ENCODE data around the gene PCDHGA2. TPM values are rescaled to one million over a fixed set of nuclear protein-coding genes. Genes with fewer than 3 reads are reported as not detected.
"Not testable (repeated sequence)": the region's sequence is repeated elsewhere in the genome, so short reads cannot be mapped to it uniquely, and the experiment has no call there.

Gene PCDHGA2
- total RNA-seq, 1 donor from 2014 or later: 0.30 TPM

DNA sequence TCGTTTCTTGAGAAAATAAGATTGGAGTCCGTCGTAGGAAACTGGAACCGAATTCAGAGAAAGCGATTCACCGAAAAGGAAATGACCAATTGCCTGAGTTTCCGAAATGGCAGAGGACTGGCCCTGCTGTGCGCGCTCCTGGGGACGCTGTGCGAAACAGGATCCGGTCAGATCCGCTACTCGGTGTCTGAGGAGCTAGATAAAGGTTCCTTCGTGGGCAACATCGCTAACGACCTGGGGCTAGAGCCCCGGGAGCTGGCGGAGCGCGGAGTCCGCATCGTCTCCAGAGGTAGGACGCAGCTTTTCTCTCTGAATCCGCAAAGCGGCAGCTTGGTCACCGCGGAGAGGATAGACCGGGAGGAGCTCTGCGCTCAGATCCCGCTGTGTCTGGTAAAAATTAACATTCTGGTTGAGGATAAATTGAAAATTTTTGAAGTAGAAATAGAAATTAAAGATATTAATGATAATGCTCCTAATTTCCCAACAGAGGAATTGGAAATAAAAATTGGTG, 5.4 kb downstream of the PCDHGA2 start:
- peaks cover 49% of the 10 kb centered on the region for H3K9me3 Mint-ChIP-seq (ENCODE audit: low read depth)
- H3K36me3 Mint-ChIP-seq (ENCODE audit: low read depth): peaks cover 2% of the 10 kb centered on the region
- no peaks in the 10 kb centered on the region for H3K27me3 Mint-ChIP-seq (ENCODE audit: low read depth)
- TF ChIP-seq CTCF (IDR thresholded peaks at IDR 0.05): no peak
- no peak overlapping the region for H3K27ac Mint-ChIP-seq (ENCODE audit: unreplicated experiment)
- no peaks in the 10 kb centered on the region for H3K4me1 Mint-ChIP-seq (ENCODE audit: low read depth)
- no peak overlapping the region for H3K4me3 Mint-ChIP-seq (ENCODE audit: unreplicated experiment)
- DNase-seq (ENCODE audit: low spot score): no peak

DNA sequence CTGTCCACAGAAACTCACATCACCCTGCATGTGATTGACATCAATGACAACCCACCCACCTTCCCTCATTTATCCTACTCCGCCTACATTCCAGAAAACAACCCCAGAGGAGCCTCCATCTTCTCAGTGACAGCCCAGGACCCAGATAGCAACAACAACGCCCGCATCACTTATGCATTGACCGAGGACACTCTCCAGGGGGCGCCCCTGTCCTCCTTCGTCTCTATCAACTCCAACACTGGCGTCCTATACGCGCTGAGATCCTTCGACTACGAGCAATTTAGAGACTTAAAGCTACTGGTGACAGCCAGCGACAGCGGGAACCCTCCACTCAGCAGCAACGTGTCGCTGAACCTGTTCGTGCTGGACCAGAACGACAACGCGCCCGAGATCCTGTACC, 6.8 kb downstream of the PCDHGA2 start:
- DNase-seq (ENCODE audit: low spot score): no peak
- Mint-ChIP-seq H3K27me3 (ENCODE audit: low read depth) (no peaks in the 10 kb centered on the region), H3K27ac (ENCODE audit: unreplicated experiment) (no peak overlapping the region), H3K4me3 (ENCODE audit: unreplicated experiment) (no peak overlapping the region), H3K4me1 (ENCODE audit: low read depth) (no peaks in the 10 kb centered on the region), H3K9me3 (ENCODE audit: low read depth) (peaks cover 43% of the 10 kb centered on the region), H3K36me3 (ENCODE audit: low read depth) (peaks cover 4% of the 10 kb centered on the region)
- no peak for TF ChIP-seq CTCF (IDR thresholded peaks at IDR 0.05)

DNA sequence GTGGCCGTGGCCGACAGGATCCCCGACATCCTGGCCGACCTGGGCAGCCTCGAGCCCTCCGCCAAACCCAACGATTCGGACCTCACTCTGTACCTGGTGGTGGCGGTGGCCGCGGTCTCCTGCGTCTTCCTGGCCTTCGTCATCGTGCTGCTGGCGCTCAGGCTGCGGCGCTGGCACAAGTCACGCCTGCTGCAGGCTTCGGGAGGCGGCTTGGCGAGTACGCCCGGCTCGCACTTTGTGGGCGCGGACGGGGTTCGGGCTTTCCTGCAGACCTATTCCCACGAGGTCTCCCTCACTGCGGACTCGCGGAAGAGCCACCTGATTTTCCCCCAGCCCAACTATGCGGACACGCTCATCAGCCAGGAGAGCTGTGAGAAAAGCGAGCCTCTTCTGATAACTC, 7.5 kb downstream of the PCDHGA2 start:
- not testable (repeated sequence) for H3K27ac Mint-ChIP-seq (ENCODE audit: unreplicated experiment); H3K36me3 Mint-ChIP-seq (ENCODE audit: low read depth); H3K4me3 Mint-ChIP-seq (ENCODE audit: unreplicated experiment); DNase-seq (ENCODE audit: low spot score); H3K4me1 Mint-ChIP-seq (ENCODE audit: low read depth); H3K27me3 Mint-ChIP-seq (ENCODE audit: low read depth)
- peaks cover 44% of the 10 kb centered on the region for H3K9me3 Mint-ChIP-seq (ENCODE audit: low read depth)

DNA sequence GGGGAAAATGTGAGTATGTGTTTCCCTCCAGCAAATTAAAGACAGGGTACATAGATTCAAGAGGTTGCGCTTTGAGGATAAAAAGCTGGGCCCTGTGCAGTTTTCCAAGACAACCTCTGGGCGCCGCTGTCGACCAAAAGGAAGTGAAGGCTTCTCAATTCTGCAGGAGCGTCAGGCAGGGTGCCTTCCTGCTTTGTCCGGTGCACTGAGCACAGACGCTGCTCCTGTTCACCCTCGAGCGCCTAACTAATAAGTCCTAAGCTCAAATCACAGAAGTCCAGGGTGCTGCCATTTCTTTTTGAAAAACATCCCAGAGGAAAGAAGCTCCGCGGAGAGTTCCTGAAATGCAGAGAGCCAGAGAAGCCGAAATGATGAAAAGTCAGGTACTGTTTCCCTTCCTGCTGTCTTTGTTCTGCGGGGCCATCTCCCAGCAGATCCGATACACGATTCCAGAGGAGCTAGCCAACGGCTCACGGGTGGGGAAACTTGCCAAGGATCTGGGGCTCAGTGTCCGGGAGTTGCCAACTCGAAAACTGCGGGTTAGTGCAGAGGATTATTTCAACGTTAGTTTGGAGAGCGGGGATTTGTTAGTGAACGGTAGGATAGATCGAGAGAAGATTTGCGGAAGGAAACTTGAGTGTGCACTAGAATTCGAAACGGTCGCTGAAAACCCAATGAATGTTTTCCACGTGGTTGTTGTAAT, 11.5 kb downstream of the PCDHGA2 start, which contains the start of gene PCDHGB1:
Gene PCDHGB1 (plus strand): TSS at position 183 of the 703 bp plus-strand sequence. CDS start 162 bp downstream, at position 345.
- Mint-ChIP-seq H3K27me3 (ENCODE audit: low read depth) (no peaks in the 10 kb centered on the region), H3K4me1 (ENCODE audit: low read depth) (no peaks in the 10 kb centered on the region), H3K36me3 (ENCODE audit: low read depth) (peaks cover 6% of the 10 kb centered on the region), H3K4me3 (ENCODE audit: unreplicated experiment) (peak within 1 kb of the TSS; percentile 62), H3K27ac (ENCODE audit: unreplicated experiment) (no peak within 1 kb of the TSS), H3K9me3 (ENCODE audit: low read depth) (peaks cover 39% of the 10 kb centered on the region)
- DNase-seq (ENCODE audit: low spot score): no peak
- peak; percentile 62 for TF ChIP-seq CTCF (IDR thresholded peaks at IDR 0.05)

DNA sequence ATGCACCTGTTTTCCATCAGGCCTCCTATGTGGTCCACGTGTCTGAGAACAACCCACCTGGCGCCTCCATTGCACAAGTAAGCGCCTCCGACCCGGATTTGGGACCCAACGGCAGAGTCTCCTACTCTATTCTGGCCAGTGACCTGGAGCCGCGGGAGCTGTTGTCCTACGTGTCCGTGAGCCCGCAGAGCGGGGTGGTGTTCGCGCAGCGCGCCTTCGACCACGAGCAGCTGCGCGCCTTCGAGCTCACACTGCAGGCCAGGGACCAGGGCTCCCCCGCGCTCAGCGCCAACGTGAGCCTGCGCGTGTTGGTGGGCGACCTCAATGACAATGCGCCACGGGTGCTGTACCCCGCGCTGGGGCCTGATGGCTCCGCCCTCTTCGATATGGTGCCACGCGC, 13.0 kb downstream of the PCDHGA2 start:
- TF ChIP-seq CTCF (IDR thresholded peaks at IDR 0.05): no peak
- H3K27me3 Mint-ChIP-seq (ENCODE audit: low read depth): no peaks in the 10 kb centered on the region
- H3K4me1 Mint-ChIP-seq (ENCODE audit: low read depth): no peaks in the 10 kb centered on the region
- no peak overlapping the region for H3K4me3 Mint-ChIP-seq (ENCODE audit: unreplicated experiment)
- peaks cover 45% of the 10 kb centered on the region for H3K9me3 Mint-ChIP-seq (ENCODE audit: low read depth)
- peaks cover 9% of the 10 kb centered on the region for H3K36me3 Mint-ChIP-seq (ENCODE audit: low read depth)
- DNase-seq (ENCODE audit: low spot score): no peak
- no peak overlapping the region for H3K27ac Mint-ChIP-seq (ENCODE audit: unreplicated experiment)

Data from chondrocyte (in vitro differentiated cells).